ENCODE results near the gene RUNX1. TPM values are rescaled to one million over a fixed set of nuclear protein-coding genes. Genes with fewer than 3 reads are reported as not detected.
"Not testable (repeated sequence)": the region's sequence is repeated elsewhere in the genome, so short reads cannot be mapped to it uniquely, and the experiment has no call there.

Gene RUNX1
- total RNA-seq, 4 donors from 2014 or later: 2.9 to 18.7 (median 7.7) TPM

DNA sequence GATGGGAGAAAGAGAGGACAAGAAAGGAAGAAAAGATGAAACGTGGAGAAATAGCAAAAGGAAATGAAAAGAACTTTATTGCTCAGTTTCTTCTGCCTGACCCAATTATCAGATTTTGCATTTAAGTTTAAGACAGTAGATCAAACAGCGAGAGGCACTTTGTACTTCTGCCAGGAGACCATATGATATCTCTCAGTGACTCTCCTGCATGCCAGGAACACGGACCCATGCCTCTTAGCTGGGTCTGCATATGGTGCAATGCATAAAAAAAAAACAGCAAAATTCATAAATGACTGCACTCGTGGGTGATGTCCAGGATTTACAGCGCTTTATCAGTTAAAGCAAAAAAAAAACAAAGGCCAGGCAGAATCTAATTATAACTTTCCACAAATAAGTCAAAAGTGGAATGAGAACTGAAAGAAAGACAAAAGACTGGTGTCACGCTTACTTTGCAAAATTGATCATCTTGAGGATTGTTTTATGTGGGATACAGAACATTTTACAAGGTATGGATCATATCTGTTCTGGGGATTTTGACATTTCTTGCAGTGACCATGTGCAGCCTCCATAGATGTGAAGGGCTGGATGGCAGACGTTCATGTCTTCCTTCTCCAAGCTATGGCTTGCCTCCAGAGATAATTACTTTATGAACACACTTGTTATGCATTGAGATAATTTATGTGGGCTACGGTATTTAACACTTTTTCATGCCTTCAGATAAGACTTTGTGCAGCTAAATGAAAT, 79.5 kb downstream of the RUNX1 start:
- no peak for DNase-seq
- Histone ChIP-seq H3K4me3 (replicated peaks in 1 of 3) (no peak overlapping the region), H3K27me3 (no peaks in the 10 kb centered on the region), H3K27ac (no peak overlapping the region), H3K36me3 (no peaks in the 10 kb centered on the region), H3K4me1 (no peaks in the 10 kb centered on the region), H3K9me3 (no peaks in the 10 kb centered on the region)
- 72 to 82% methylated on average over 8 of the region's 8 CpGs for WGBS, 2 donors
- TF ChIP-seq, protein P1, sequence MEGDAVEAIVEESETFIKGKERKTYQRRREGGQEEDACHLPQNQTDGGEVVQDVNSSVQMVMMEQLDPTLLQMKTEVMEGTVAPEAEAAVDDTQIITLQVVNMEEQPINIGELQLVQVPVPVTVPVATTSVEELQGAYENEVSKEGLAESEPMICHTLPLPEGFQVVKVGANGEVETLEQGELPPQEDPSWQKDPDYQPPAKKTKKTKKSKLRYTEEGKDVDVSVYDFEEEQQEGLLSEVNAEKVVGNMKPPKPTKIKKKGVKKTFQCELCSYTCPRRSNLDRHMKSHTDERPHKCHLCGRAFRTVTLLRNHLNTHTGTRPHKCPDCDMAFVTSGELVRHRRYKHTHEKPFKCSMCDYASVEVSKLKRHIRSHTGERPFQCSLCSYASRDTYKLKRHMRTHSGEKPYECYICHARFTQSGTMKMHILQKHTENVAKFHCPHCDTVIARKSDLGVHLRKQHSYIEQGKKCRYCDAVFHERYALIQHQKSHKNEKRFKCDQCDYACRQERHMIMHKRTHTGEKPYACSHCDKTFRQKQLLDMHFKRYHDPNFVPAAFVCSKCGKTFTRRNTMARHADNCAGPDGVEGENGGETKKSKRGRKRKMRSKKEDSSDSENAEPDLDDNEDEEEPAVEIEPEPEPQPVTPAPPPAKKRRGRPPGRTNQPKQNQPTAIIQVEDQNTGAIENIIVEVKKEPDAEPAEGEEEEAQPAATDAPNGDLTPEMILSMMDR (IDR thresholded peaks at IDR 0.05): no peak
- TF ChIP-seq POLR2A (IDR thresholded peaks at IDR 0.05): no peak
- intact Hi-C loops (cut with DNase I): no loop called here

DNA sequence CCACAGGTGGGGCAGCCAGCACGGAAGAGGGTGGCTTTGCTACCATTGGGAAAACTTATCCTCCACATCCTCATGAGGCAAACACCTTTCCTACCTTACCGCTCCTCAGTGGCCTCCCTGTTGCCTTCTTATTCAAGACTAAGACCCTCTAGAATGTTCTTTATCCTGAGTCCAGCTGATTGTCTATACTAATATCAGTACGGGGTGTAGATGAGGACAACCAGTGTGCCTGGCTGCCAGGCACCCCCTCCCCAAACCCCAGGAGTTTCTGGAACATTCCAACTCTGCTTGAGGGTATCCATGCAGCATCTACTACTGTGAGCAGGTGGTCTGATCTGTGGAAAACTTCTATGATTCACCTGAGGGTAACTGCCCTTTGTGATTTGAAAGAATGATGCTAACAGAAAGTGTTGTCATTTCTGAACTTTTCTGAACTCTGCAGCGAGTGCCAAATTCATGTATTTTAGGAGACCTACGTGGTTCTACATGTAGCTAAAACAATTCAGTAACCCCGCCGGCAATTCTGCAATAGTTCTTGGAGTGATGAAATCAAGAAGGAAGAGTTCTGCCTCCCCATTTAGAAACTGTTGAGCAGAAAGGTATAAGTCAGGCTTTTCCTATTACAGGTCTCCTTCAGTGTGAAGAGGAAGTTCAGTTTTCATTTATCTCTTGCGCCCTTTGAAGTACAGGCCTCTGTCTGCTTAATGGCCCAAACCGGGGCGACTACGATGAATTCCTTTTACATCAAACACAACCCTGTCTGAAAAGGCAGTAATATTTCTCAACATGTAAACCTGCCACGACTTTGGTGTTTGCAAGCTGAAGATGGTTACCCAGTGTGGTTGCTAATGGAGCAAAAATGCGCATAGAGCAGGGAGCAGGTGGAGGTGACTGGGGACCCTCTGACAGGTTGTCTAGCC, 80.4 kb downstream of the RUNX1 start:
- WGBS, 2 donors: 84 to 91% methylated on average over 13 of the region's 13 CpGs
- no peaks in the 10 kb centered on the region for H3K4me1 ChIP-seq
- no peaks in the 10 kb centered on the region for H3K9me3 ChIP-seq
- no peak for DNase-seq
- H3K27ac ChIP-seq: no peak overlapping the region
- intact Hi-C loops (cut with DNase I): no loop called here
- H3K4me3 ChIP-seq (replicated peaks in 1 of 3): no peak overlapping the region
- H3K36me3 ChIP-seq: no peaks in the 10 kb centered on the region
- no peaks in the 10 kb centered on the region for H3K27me3 ChIP-seq
- TF ChIP-seq, protein P1 (IDR thresholded peaks at IDR 0.05): no peak
- TF ChIP-seq POLR2A (IDR thresholded peaks at IDR 0.05): no peak

- H3K4me3 ChIP-seq (replicated peaks in 1 of 3): no peak overlapping the region
- DNase-seq: no peak
- no peak overlapping the region for H3K27ac ChIP-seq
- intact Hi-C loops (cut with DNase I): no loop called here
- no peak for TF ChIP-seq POLR2A (IDR thresholded peaks at IDR 0.05)
- TF ChIP-seq, protein P1 (IDR thresholded peaks at IDR 0.05): no peak
- WGBS, 2 donors: 72 to 79% methylated on average over 10 of the region's 10 CpGs
- H3K27me3 ChIP-seq: no peaks in the 10 kb centered on the region
- H3K9me3 ChIP-seq: no peaks in the 10 kb centered on the region
- H3K36me3 ChIP-seq: no peaks in the 10 kb centered on the region
- no peaks in the 10 kb centered on the region for H3K4me1 ChIP-seq
Observed at GRCh38 chr21:34967509-34968289, 81.4 kb downstream of the RUNX1 start.

- H3K4me1 ChIP-seq; intact Hi-C loops (cut with DNase I); H3K27me3 ChIP-seq; DNase-seq; H3K27ac ChIP-seq; H3K9me3 ChIP-seq; H3K36me3 ChIP-seq; H3K4me3 ChIP-seq (replicated peaks in 1 of 3): not testable (repeated sequence)
- WGBS, 2 donors: 91 to 94% methylated on average over 11 of the region's 11 CpGs
Observed at GRCh38 chr21:34966881-34967280, 82.2 kb downstream of the RUNX1 start.
